Measurements from ENCODE around the gene MS4A12.
A peak's percentile ranks its signal among the peaks of the same experiment; 100 is the strongest.
"Not testable (repeated sequence)": the region's sequence is repeated elsewhere in the genome, so short reads cannot be mapped to it uniquely, and the experiment has no call there.

MS4A12 gene

DNA sequence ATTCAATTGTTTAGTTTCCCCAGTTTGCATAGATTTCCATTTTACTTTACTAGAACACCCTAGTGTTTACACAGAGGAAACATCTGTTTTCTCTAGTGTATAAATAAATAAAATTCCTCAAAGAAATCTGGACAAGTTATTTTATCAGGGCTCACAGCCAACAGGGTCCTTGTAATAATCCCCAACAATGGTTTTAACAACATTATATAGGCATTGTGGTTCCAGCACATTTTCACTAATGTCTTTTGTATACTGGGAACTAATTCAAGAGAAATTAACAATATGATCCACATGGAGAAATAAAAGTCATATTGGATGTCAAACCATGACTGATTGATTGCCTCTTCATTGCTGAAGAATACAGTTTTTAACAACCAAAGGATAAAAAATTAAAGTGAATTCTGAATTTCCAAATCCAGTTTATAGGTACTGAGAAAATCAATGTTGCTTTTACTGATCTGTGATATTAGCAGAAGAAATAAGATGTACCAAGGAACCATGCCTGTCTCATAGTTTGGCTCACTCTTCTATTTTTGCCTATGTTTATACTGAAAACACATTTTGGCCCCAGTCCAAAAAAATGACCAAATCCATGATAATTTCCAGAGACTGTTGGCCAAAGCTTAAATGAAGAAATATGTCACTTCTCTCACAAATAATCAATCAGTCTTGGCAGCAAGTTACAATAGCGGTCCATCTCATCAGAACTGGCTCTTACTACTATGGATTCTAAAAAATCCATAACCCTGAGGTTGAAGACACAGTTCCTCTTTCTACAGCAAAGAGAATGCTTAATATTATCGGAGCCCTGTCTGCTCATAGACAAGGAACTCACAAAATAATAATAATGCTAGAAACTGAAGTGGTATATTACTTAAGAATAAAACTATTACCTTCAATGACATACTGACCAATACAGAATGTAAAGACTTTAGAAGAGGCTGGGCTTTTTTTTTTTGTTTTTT, 21.2 kb downstream of the MS4A12 start:
- DNase-seq: no peak

DNA sequence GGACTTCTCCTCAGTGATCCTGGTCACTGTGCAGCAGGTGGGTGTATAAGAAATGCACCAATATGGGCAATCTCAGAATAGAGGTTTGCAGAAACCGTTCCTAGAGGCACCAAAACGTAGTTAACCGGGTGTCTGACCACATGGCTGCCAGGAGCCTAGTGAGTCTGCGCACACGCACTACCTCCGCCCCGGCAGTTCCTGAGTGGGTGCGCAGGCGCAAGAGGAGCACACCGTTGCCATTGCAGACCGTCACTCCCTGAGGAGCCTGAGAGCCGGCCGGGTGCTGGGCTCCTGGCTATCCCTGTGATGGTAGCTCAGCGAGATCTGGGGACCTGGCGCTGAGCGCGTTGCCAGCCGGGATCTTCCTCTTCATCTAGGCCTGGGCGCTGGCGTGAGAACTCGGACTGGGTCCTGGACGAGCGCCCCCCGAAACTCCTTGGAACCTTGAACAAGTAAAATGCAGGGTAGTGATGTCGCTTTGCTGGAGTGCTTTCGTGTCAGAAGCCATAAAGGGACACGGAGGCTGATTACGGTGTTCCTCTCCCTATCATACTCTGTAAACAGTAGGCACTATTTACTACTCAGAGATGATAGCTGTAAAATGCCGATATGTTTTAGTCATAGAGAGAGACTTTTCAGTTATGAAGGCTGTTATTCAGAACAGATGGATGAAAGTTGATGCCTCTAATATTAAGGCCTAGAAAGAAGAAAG, 22.7 kb downstream of the MS4A12 start, which contains the start of gene MS4A13:
TSS of gene MS4A13 (plus strand) at position 249 of the 712 bp plus-strand sequence. CDS start 2,692 bp downstream, outside the sequence.
- DNase-seq: no peak

DNA sequence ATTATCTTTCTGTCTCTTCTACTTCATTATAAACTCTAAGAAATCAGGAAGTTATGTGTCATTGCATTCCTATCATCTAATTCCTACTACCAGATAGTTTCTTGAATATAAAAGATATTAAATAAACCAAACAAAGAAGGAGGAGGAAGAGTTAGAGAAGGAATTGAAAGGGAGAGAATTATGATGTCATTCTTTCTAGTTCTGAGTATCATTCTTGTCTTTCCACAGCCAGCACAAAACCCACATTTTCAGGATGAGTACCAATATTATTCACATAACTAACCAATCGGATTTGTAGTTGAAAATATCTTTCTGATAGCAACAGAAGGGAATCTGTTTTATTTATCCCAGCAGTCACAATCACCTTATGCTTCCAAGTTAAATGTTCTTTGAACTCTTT, 35.9 kb downstream of the MS4A12 start:
- no peak for DNase-seq

DNA sequence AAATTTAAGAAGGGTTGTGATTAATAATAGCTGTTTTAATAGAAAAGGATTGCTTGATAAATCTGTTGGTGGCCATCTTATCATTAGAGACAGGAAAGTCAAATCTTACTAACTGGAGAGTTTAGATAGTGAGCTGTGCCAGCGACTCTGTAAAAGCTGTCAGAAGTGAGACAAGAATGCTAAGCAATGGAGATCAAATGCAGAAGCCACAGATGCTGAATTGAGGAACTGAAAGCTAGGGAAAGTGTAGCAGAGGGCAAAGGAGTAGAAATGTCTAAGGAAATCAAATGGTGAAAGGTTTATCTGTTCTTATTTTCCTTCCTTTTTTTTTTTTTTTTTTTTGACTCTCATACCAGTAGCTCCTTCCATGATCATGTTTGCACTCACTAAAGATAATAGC, 36.4 kb downstream of the MS4A12 start:
- DNase-seq: peak; percentile 53

DNA sequence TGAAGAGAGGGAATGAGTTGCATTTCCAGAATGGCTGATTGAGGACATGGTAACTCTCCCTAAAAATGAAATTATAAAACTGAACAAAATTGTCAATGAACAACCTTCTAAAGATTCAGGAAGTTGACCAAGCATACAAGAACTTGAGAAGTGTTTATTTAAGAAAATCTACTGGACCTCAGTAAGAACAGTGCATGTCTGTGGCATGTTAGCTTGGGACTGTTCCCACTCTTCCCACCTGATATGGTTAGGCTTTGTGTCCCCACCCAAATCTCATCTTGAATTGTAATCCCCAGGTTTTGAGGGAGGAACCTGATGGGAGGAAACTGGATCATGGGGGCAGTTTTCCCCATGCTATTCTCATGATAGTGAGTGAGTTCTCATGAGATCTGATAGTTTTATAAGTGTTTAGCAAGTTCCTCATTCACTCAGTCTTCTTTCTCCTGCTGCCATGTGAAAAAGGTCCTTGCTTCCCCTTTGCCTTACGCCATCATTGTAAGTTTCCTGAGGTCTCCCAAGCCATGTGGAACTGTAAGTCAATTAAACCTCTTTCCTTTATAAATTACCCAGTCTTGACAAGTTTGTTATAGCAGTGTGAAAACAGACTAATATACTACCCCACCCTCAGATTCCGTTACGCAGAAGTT, 38.0 kb downstream of the MS4A12 start:
- DNase-seq: no peak

DNA sequence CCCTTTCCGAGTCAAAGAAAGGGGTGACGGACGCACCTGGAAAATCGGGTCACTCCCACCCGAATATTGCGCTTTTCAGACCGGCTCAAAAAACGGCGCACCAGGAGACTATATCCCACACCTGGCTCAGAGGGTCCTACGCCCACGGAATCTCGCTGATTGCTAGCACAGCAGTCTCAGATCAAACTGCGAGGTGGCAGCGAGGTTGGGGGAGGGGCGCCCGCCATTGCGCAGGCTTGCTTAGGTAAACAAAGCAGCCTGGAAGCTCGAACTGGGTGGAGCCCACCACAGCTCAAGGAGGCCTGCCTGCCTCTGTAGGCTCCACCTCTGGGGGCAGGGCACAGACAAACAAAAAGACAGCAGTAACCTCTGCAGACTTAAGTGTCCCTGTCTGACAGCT, 39.8 kb downstream of the MS4A12 start:
- DNase-seq: not testable (repeated sequence)

DNA sequence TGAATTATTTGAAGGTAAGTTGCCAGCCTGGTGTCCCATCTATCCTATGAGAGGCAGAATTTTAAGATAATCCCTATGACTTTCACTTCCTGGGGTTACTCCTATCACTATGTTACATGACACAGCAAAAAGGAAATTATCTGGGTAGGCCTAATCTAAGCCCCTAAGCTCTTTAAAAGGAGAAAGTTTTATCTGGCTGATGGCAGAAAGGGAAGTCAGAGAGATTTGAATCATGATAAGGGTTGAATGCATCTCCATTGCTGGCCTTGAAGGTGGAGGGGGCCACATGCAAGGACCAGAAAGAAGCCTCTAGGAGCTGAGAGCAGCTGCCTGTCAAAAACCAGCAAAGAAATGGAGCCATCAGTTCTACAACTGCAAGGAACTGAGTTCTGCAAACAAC, 46.0 kb downstream of the MS4A12 start:
- not testable (repeated sequence) for DNase-seq

DNA sequence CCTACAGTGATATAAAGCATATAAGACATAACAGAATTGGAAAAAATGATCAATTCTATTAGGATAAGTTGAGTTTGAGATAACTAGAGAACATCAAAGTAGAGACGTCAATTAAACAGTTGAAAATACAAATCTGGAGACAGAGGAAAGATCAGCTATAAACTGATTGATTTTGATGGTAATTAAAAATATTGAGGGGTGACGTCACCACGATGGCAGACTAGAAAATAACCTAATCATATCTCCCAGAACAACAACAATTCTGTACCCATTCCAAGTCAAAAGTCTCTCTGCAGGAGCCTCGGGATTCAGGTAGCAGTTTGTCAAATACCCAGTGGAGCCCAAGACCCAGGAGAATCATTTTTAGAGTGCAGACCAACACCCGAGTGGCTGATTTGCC, 51.5 kb downstream of the MS4A12 start:
- DNase-seq: no peak
